ENCODE data around the gene TMC6.

The TMC6 gene

GRCh38 chr17:78135858-78136500 is 7.4 kb upstream of the TMC6 start:
- no peak for DNase-seq (ENCODE audit: low read depth)

GRCh38 chr17:78134899-78135385 is 6.4 kb upstream of the TMC6 start:
- DNase-seq (ENCODE audit: low read depth), result no peak

- no peak for DNase-seq (ENCODE audit: low read depth)
Observed at GRCh38 chr17:78133971-78134898, 5.7 kb upstream of the TMC6 start.

- DNase-seq (ENCODE audit: low read depth), result no peak
Observed at GRCh38 chr17:78133179-78133951, 4.8 kb upstream of the TMC6 start.

- no peak for DNase-seq (ENCODE audit: low read depth)
Observed at GRCh38 chr17:78132767-78133178, 4.2 kb upstream of the TMC6 start.

GRCh38 chr17:78132084-78132676 is 3.6 kb upstream of the TMC6 start:
- DNase-seq (ENCODE audit: low read depth), result no peak

- no peak for DNase-seq (ENCODE audit: low read depth)
Observed at GRCh38 chr17:78131172-78132083, 2.9 kb upstream of the TMC6 start.

GRCh38 chr17:78130437-78131101 is 2.0 kb upstream of the TMC6 start, which contains the start of gene TMC8:
TMC8 (plus strand) TSS chr17:78130771; CDS start chr17:78131589, 818 bp downstream.
- no peak for DNase-seq (ENCODE audit: low read depth)

GRCh38 chr17:78130090-78130436 is 1.5 kb upstream of the TMC6 start:
- DNase-seq (ENCODE audit: low read depth), result no peak

- DNase-seq (ENCODE audit: low read depth), result no peak
Observed at GRCh38 chr17:78129351-78130089, 965 bp upstream of the TMC6 start.

- DNase-seq (ENCODE audit: low read depth), result no peak
Observed at GRCh38 chr17:78127888-78128550, 536 bp downstream of the TMC6 start.

GRCh38 chr17:78127239-78127887 is 1.2 kb downstream of the TMC6 start:
- no peak for DNase-seq (ENCODE audit: low read depth)

GRCh38 chr17:78126895-78127238 is 1.7 kb downstream of the TMC6 start:
- no peak for DNase-seq (ENCODE audit: low read depth)

- no peak for DNase-seq (ENCODE audit: low read depth)
Observed at GRCh38 chr17:78125976-78126894, 2.3 kb downstream of the TMC6 start.

GRCh38 chr17:78125138-78125913 is 3.2 kb downstream of the TMC6 start:
- no peak for DNase-seq (ENCODE audit: low read depth)

GRCh38 chr17:78124836-78125137 is 3.8 kb downstream of the TMC6 start:
- DNase-seq (ENCODE audit: low read depth), result no peak

Data from fibroblast of gingiva (primary cell).